HG03097 (cell line): ENCODE data around the gene PKP4.
"Not testable (repeated sequence)": the region's sequence is repeated elsewhere in the genome, so short reads cannot be mapped to it uniquely, and the experiment has no call there.

ENCODE experiments used
- ATAC-seq: cut with Tn5 transposase; IDR thresholded peaks from one replicate; pipeline ENCODE4 v1.9.1; 2021; ENCODE audit not compliant: unreplicated experiment, low FRiP score

PKP4 gene, protein sequence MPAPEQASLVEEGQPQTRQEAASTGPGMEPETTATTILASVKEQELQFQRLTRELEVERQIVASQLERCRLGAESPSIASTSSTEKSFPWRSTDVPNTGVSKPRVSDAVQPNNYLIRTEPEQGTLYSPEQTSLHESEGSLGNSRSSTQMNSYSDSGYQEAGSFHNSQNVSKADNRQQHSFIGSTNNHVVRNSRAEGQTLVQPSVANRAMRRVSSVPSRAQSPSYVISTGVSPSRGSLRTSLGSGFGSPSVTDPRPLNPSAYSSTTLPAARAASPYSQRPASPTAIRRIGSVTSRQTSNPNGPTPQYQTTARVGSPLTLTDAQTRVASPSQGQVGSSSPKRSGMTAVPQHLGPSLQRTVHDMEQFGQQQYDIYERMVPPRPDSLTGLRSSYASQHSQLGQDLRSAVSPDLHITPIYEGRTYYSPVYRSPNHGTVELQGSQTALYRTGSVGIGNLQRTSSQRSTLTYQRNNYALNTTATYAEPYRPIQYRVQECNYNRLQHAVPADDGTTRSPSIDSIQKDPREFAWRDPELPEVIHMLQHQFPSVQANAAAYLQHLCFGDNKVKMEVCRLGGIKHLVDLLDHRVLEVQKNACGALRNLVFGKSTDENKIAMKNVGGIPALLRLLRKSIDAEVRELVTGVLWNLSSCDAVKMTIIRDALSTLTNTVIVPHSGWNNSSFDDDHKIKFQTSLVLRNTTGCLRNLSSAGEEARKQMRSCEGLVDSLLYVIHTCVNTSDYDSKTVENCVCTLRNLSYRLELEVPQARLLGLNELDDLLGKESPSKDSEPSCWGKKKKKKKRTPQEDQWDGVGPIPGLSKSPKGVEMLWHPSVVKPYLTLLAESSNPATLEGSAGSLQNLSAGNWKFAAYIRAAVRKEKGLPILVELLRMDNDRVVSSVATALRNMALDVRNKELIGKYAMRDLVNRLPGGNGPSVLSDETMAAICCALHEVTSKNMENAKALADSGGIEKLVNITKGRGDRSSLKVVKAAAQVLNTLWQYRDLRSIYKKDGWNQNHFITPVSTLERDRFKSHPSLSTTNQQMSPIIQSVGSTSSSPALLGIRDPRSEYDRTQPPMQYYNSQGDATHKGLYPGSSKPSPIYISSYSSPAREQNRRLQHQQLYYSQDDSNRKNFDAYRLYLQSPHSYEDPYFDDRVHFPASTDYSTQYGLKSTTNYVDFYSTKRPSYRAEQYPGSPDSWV

DNA sequence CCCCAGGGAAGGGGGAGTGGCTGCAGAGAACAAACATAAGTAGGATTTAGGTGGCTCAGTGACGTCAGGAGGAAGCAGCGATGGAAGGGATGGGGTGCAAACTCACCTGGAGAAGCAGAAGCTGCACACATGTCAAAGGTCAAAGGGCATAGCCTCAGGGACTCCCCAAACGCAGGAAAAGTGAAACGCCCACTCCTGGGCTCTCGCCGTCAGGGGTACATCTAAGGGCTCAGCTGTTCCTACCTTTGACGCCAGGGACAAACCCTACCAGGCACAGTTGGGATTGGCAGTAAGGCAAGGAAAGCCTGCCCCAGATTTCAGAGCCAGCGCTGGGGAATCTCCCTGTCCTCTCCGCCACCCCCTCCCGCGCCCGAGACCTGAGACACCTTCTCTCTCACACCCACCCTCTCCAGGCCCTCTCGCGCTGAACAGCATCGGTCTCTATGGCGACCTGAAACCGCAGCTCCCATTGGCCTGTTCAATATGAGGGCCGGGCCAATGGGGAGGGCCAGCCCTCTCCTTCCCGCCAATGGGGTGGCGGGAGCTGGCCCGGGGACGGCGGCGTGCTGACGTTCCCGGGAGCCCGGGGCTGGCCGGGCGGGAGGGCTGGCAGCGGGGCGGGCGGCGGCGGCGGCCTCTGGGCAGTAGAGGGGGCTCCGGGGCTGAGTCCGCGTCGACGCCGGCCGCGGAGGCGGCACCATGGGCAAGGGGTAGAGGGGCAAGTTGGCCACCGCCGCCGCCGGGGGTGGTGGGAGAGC lies at the start of gene PKP4, which contains the start of gene CCDC148:
PKP4 (plus strand) TSS at position 644 of the 758 bp plus-strand sequence. CDS start 76,233 bp downstream, outside the sequence.
CCDC148 (minus strand) TSS at position 445 of the 758 bp plus-strand sequence; CDS start at position 131, 314 bp downstream.
- ATAC-seq = peak; percentile 97

DNA sequence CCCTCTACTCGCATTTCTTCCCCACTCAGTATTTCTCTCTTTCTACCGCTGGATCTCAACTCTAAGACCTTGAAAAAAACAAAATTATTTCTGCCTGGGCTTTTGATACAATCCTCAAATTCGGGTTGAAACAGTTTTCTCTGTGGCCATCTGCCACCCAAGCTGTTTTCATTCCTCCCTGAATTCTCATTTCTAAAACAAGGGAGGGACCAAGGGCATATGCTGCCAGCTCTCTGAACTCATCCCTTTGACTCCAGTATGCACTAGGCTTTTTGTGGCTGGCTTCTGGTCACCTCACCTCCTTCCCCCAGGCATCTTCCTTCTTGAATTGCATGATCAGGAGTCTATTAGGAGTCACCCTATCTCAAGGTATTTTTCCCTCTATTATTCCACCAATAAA lies 49.7 kb upstream of the PKP4 start:
- ATAC-seq = no peak

DNA sequence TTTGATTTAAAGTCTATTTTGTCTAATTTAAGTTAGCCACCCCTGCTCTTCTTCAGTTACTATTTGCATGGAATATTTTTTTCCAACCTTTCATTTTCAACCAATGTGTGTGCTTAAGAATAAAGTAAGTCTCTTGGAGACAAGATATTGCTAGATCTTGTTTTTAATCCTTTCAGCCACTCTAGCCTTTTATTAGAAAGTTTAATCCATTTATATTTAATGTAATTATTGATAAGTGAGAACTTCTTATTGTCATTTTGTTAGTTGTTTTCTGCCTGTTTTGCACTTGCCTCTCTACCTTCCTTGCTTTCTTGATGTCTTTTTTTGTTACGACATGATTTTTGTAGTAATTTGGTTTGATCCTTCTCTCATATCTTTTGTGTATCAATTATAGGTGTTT lies 46.6 kb upstream of the PKP4 start:
- ATAC-seq = no peak

DNA sequence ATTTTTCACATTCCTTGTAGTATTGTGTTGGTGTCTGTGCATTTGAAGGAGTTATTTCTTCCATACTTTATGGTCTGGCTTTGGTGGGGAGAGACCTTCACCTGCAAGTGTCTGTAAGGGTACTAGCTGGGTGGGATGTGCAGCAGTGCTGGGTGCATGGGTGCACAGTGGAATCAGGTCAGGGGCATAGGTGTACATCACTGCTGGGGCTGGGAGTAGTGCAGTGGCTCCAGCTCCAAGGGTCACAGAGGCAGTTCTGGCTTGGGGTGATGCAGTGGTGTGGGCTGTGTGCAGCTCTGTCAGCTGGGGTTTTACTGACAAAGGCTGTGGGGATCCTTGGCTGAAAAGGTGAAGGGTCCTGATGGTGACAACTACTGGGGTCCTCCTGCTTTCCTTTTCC lies 45.0 kb upstream of the PKP4 start:
- ATAC-seq = no peak

DNA sequence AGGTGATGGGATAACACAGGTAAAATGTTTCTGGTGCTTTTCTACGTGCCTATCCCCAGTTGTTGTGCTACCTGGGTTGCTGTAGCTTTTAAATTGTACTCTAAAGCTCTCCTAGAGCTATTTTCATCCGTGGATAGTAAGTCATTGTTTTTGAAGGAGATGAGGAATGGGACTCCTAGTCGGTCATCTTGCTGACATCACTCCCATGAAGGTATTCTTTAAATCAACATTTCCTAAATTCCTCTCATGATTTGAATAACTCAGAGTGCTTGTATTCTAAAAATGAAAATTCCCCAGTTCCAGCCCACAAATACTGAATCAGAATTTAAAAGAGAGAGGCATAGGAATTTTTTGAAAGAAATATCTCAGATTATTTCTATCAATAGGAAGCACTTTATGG lies 44.5 kb upstream of the PKP4 start:
- no peak for ATAC-seq

DNA sequence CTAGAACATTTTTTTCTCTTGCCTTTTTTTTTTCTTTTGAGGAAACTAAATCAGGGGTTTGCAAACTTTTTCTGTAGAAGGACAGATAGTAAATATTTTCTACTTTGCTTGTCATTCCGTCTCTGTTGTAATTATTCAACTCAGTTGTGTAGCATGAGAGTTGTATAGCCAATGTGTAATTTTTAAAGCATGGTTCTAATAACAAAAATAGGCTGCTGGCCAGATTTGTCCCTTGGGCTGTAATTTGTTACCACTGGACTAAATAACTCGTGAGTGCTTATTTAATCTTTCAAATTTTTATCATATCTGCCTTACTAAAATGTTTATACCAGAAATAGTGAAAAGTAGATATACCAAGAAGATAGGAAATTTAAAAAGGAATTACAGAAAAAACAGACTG lies 43.2 kb upstream of the PKP4 start:
- no peak for ATAC-seq

DNA sequence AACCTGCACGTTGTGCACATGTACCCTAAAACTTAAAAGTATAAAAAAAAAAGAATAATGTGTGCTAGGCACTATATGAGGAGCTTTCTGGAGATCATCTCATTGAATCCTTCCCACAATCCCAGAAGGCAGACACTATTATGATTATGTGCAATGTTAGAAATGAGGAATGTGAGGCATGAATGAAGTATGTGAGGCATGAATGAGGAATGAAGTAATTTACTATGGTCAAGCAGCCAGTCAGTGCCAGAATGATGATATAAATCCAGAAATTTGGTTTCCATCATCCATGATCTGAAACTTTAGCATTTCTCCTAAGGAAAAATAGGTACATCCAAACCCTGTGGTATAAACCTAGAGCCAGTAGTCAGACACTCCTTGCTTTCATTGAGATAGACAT lies 42.2 kb upstream of the PKP4 start:
- no peak for ATAC-seq

DNA sequence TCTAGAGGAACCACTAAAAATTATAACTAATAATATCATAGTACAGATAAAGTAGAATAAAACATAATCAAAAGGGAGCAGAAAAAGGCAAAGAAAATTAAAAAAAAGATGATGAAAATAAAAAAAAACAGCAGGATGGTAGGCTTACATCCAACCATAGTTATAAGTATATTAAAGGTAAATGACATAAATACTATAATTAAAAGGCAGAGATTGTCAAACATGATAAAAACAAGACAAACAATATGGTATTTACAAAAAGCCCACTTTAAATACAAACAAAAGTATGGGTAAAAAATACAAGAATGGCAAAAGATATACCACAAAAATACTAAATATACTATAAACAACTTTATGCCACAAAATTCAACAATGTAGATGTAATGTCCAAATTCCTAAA lies 24.6 kb upstream of the PKP4 start:
- ATAC-seq = no peak

DNA sequence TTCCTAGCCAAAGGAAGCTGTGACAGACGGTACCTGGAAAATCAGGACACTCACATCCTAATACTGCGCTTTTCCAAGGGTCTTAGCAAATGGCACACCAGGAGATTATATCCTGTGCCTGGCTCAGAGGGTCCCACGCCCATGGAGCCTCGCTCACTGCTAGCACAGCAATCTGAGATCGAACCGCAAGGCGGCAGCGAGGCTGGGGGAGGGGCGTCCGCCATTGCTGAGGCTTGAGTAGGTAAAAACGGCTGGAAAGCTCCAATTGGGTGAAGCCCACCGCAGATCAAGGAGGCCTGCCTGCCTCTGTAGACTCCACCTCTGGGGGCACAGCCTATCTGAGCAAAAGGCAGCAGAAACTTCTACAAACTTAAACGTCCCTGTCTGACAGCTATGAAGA lies 23.0 kb upstream of the PKP4 start:
- ATAC-seq = not testable (repeated sequence)

DNA sequence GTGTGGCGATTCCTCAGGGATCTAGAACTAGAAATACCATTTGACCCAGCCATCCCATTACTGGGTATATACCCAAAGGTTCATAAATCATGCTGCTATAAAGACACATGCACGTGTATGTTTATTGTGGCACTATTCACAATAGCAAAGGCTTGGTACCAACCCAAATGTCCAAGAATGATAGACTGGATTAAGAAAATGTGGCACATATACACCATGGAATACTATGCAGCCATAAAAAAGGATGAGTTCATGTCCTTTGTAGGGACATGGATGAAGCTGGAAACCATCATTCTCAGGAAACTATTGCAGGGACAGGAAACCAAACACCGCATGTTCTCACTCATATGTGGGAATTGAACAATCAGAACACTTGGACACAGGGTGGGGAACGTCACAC lies 17.7 kb upstream of the PKP4 start:
- not testable (repeated sequence) for ATAC-seq

DNA sequence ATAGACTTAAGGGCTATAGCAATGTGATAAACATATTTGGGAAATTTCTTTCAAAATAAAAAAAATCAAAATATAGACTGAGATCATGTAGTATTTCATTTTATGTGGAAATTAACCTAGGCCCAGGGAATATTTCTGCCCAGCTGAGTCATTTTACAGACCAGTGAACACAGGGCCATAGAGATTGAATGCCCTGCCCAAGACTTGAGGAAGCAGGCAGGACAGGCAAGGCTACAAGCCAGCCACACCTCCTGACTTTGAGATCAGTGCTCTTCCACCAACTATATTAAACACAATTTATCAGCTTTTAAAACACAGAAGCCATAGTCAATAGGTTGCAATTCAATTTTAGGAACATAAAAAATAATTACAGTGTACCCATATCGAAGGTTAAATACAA lies 13.1 kb upstream of the PKP4 start:
- ATAC-seq = no peak

DNA sequence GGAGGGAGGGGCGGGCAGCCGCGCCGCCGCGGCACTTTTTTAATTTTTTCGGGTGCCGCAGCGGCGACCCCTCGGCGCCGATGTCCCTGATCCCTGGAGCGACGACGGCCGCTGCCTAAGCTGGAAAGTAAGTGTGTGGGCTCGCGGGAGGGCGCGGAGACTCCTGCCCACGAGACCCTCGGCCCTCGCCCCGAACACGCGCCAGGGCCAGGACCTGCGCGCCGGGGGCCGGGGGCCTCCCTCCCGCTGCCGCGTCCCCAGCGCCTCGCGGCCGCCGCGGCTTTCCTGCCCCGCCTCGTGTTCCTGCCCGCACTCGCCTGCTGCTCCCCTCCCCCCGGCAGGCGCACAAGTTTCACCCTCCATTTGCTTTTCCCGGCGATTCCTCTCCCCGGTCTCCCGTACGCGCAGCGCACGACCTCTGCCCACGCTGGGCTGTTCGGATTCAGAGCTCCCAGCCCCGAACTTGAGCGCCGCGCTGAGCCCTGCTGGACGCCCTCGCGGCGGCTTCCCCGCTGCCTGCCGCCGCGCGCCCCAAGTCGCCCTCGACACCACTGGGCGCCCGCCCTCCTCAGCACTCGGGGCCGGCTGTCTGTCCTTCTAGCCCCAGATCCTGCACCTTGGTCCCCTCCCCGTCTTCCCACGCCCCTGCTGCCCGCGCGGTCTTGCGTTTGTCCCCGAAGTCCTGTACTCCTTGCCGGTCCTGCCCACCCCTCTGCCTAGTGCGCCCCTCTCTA lies 507 bp downstream of the PKP4 start:
- peak; percentile 26 for ATAC-seq

DNA sequence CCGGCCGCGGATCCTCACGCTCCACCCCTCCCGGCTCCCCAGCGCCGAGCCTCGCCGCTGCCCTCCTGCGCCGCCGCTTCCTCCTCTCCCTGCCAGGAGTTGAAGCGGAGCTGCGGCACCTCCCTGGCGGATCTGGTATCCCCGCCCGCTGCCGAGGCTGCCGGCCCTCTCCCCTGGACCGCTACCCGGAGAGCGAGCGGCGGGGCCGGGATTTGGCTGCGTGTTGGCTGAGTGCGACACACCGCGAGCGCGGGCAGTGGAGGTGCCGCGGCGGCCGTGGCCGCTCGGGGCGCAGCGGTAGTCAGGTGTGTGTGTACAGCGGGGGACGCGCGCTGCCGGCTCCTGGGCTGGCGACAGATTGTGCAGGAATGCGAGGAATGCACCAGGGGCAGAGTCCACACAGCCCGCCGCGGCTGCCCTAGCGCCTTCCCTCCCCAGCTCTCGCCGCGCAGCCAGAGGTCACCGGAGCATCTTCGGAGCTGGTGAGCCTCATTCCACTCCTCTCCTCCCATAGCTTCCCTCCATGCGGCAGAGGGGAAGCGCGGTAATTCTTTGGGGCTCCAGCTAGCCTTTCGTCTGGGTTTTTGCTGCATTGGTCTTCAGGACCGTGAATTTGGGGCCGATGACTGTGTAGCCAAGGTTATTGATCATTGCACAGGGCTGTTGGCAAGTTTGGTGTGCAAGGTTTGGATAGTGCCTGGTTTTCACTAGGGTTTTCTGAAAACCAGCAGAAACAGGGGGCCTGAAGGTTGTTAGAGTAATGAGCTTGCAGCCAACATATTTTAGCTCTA lies 1.3 kb downstream of the PKP4 start:
- ATAC-seq = peak; percentile 55

DNA sequence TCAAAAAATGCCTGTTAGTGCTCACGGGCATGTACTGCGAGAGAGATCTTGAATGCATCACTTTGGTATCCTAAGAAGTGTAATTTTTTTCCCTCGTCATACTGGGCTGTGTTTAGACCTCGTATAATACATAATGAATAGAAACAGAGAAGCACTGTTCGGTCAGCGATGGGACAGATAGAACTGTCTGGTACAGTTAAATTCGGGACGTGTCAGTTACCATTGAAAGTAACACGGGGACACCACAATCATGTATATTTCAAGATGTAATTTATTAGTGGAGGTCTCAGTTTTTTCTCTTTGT lies 1.8 kb downstream of the PKP4 start:
- no peak for ATAC-seq

DNA sequence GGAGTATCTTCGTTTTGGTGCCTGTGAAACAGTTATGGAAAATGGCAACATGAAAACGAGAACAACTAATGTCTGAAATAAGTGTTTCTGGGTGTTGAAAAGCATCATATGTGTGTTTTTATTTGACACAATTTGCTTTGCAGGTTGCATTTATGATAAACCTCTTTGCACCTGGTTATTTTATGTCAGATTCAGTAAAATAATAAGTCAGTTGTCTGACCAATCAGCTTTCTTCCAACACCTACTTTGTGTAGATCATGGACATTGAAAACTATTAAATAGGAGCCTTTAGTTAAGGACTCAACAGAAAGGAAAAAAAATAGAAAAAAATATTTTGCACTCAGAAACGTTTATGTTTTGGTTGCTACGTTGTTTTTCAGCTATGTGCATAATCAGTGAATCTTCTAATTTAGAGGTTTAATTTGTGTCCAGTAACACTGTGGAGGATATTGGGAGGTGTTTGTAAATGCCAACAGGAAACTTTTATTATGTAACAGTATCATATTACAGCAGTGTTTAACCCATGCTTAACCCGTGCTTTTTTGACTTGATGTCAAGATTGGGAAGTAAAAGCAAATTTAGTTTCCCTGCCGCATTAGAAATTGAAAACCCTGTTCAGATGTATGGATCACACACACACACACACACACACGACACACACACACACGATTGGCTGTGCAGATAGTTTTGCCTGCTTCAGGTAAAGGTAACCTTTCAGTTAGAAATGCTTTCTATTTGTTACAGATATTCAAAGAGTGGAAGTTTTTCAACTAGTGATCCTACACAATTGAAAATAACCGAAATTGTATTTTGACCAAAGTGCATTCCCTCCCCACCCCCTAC lies 2.6 kb downstream of the PKP4 start:
- no peak for ATAC-seq

DNA sequence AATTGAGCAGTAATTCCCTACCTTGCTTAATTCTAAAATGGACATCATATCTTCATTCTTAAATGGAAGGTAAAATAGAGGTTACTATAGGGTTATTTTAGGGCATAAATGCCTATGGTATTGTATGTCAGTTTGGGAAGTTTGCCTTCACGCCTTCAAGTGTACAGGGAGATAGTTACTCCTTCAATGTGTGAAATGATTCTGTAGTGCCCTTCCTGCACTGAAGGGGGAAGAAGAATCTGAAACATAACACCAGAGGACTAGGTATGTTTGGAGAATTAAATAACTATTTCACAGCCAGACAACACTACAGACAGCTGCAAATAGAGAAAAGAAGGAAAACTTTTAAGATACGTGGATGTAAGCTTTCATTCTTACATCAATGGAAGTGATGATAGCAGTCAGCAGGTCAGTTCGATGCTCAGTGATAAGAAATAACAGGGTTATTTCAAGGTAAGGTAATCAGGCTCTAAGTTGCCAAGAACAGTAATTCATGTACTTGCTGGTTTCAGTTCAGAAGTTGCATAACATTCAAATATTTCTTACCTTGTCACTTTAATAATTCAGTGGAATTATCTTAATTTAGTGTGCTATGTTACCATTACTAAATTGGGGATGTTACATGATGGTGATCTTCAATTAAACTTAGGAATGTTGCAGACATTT lies 4.0 kb downstream of the PKP4 start:
- ATAC-seq = no peak

DNA sequence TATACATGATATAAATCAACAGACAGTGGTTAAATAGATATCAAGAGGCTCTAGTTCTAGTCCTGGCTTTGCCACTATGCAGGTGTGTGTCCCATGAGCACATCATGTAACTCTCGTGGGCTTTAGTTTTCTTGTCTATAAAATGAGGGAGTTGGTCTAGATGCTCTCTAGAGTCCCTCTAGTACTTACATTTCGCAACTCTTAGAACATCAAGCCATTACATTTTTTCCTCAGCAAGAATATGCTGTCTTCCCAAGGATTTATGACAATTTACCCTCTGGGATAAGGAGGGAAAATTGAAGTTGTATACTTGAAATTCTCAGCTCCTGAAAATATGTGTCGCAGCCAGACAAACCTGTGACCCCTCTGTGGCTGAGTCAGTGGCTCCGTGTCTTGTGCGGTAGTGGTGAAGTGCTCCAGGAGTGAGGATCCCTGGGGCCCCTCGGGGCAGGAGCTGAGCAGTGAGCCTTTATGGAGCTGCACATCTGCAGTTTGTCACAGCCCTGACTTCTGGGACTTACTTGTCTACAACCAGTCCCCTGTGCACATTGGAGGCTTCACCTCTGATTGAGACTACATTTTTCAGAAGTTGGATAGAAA lies 6.8 kb downstream of the PKP4 start:
- no peak for ATAC-seq
